Sciatic nerve (tissue), 2 donors: Measurements from ENCODE around the gene IL20RA. TPM values are rescaled to one million over a fixed set of nuclear protein-coding genes. Genes with fewer than 3 reads are reported as not detected.

ENCODE experiments used
- ATAC-seq: fragments of 200-7000 bp; cut with Tn5 transposase; one replicate; pipeline ENCODE4 v1.9.1; 2020; ENCODE audit warnings: mild to moderate bottlenecking, moderate library complexity
- DNase-seq: peaks from one replicate; pipeline ENCODE4 v3.0.0-alpha.2; 2020; ENCODE audit warnings: low spot score
- intact Hi-C: fragments of 100-400 bp; cut with DNase I; formaldehyde crosslinking; loops from one replicate; pipeline ENCODE4 v1.14.2; 2022
- total RNA-seq: library from RNA; stranded (reverse); fragmentation: NEBNext Ultra II Directional; extraction: Animal tissue kit (Norgen Biotek cat#: 25700); gene quantifications from one replicate; pipeline ENCODE4 v1.2.1, GENCODE V29; 2021
- donor health status: DM: no; HTN: no; CAD: no.
- donor health status: DM: no; HTN: no; CAD: no.

IL20RA gene
- total RNA-seq, 1 donor from 2014 or later = 3.3 TPM

DNA sequence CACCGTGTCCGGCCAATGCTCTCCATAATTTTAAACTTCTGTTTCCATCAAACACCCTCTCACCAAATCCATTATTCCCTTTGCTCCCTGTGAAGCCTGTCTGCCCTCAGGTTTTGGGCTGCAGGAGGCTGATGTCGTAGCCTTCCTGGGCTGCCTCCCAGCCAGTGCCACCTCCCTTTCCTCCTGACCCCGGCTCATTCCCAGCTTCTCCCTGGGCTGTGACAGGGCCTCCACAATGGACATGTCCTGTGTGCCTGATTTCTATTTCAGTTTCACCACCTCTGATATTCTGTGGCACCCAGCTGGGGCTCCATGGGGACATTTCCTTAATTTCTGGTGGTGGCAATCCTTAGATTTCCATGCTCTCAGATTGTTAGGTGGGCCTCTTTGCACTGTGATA lies 28.8 kb downstream of the IL20RA start:
- intact Hi-C loops = no loop called here
- ATAC-seq (no peak), DNase-seq (no peak)

- DNase-seq (no peak), ATAC-seq (peak; percentile 92)
- intact Hi-C loops = no loop called here
Observed at GRCh38 chr6:137013738-137014602, 30.8 kb downstream of the IL20RA start.

GRCh38 chr6:137013031-137013430 lies 31.7 kb downstream of the IL20RA start:
- intact Hi-C loops = no loop called here
- DNase-seq (no peak), ATAC-seq (no peak)

- no peak for ATAC-seq
- intact Hi-C loops = no loop called here
- no peak for DNase-seq
Observed at GRCh38 chr6:137011406-137011805, 33.4 kb downstream of the IL20RA start.

- DNase-seq (no peak), ATAC-seq (no peak)
- intact Hi-C loops = no loop called here
Observed at GRCh38 chr6:137010128-137010718, 34.5 kb downstream of the IL20RA start.

- no peak for DNase-seq
- ATAC-seq = no peak
- intact Hi-C loops = no loop called here
Observed at GRCh38 chr6:137008204-137008603, 36.6 kb downstream of the IL20RA start.

DNA sequence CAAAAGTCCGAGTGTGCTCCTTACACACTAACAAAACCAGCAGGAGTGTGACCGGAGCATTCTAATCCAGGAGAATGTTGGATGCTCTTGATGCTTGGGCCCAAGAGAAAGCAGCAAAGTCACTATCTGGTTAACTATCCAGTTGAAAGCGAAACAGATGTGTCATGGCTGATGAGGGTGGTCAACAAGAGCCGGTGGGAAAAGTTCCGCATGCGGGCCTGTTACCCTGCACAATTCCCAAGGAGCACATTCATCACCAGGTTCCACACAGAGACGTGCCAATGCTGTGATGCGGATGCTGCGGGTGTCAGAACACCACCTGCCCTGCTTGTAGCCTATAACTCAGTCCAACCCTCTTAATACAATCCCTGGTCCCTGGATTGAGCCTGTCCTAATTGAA lies 38.7 kb downstream of the IL20RA start:
- intact Hi-C loops = no loop called here
- ATAC-seq (no peak), DNase-seq (no peak)

- DNase-seq = no peak
- intact Hi-C loops = no loop called here
- no peak for ATAC-seq
Observed at GRCh38 chr6:137005073-137005472, 39.7 kb downstream of the IL20RA start.

GRCh38 chr6:137002505-137002904 lies 42.3 kb downstream of the IL20RA start:
- ATAC-seq = no peak
- intact Hi-C loops = no loop called here
- no peak for DNase-seq

- no peak for DNase-seq
- intact Hi-C loops = no loop called here
- no peak for ATAC-seq
Observed at GRCh38 chr6:137001977-137002302, 42.8 kb downstream of the IL20RA start.

DNA sequence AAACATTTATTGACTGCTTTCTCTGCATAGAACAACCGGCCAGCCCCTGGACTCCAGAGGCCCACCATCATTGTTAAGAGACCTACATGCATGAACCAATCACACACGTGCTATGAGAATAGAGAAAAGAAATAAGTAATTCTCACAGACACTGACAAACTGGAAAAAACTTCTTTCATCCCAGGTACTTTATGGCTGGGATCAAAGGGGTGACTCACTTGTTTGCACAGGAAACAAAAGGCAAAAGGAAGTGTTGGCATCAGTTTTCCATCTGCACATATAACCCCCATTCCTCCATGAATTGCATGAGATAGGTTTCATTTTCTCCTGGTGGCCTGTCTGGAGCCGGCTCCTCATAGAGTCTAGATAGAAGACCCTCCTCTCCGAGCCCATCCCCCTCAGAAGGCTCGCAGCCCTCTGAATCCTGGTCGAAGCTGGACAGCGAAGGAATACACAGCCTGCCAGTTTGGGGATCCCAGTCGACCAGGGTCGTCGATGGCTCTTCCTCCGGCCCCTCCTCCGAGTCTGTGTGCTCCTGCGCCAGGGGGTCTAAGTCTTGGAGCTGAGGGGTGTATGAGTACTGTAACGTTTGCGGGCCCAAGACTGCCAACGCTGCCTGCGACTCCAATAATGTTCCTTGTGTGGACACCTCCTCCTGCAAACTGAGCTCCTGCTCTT lies 43.3 kb downstream of the IL20RA start:
- DNase-seq = no peak

GRCh38 chr6:137000825-137001224 lies 43.9 kb downstream of the IL20RA start:
- no peak for ATAC-seq
- intact Hi-C loops = no loop called here
- DNase-seq = no peak

More for the DNA sequence above, 43.3 kb downstream of the IL20RA start:
- intact Hi-C loops = no loop called here
- no peak for ATAC-seq

GRCh38 chr6:136995521-136995920 lies 49.2 kb downstream of the IL20RA start:
- ATAC-seq = no peak
- intact Hi-C loops = no loop called here
- DNase-seq = no peak

DNA sequence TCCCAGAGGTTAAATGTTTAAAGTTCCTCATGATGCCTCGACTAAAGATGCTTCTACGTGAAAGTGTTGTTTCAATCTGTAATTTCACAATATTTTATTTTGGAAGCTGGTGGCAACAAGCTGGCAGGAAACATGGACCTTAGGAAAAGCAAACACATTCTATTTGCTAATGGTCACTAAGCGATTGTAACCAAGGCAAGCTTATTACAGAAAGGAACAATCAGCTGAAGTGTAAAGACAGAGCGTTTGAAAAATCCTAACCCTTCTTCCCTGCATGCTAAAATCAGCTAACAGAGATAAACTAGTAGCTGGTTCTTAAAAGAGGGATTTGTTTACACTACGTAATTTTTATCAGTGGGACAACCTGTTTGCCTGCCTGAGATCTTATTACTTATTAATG lies 50.0 kb downstream of the IL20RA start:
- DNase-seq (no peak), ATAC-seq (no peak)
- intact Hi-C loops = no loop called here

DNA sequence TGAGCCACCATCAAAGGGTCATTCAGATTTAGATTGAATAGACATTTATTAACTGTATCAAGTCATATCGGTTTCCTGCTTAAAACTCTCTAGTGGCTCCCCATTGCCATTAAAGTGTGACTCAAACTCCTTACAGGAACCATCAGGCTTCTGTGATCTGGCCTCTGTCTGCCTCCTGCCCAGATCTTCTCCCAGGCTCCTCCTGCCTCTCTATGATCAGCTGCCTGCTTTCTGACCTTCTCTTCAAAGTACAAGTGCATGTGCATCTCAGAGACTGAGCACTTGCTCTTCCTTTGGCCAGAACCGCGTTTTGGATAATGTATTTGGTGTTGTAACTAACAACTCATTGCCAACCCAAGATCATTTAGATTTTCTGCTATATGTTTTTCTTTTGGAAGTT lies 52.7 kb downstream of the IL20RA start:
- intact Hi-C loops = no loop called here
- ATAC-seq (no peak), DNase-seq (no peak)

DNA sequence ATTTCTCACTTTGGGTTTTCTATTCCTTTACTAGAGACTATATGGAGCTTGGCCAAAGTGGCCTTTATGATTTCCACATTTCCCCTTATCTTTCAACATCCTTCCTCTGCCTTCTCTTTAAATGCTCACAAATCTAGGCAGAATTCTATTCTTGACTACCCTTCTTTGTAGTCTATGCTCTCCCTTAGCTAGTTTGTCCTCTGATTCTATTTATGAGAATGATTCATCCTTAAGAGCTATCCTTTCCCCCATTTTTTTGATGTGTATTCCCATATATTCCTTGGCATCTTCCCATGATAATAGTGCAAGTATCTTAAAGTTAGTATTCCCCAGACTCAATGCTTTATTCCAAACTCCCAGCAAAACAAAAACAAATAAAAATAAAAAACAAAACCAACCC lies 53.1 kb downstream of the IL20RA start:
- DNase-seq = no peak
- intact Hi-C loops = no loop called here
- ATAC-seq = no peak

GRCh38 chr6:136990754-136991153 lies 54.0 kb downstream of the IL20RA start:
- intact Hi-C loops = no loop called here
- DNase-seq = no peak
- no peak for ATAC-seq

DNA sequence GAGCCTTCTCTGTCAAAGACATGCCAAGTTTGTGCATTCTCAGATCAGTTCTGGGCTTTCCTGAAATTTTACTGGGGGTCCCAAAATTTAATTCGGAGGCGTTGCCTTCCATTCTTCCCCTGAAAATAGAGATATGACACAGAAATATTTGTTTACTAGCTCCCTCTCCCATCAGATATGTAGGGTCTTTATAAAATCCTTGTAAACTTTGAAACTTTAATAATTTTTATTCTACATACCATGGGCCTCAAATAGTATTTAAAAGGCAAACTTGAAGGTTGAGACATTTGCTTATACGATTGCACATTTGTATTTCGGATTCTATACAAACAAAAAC lies 54.6 kb downstream of the IL20RA start:
- intact Hi-C loops = no loop called here
- DNase-seq (no peak), ATAC-seq (no peak)

- intact Hi-C loops = no loop called here
- ATAC-seq (peak; percentile 62), DNase-seq (no peak)
Observed at GRCh38 chr6:136989571-136990241, 55.1 kb downstream of the IL20RA start.

DNA sequence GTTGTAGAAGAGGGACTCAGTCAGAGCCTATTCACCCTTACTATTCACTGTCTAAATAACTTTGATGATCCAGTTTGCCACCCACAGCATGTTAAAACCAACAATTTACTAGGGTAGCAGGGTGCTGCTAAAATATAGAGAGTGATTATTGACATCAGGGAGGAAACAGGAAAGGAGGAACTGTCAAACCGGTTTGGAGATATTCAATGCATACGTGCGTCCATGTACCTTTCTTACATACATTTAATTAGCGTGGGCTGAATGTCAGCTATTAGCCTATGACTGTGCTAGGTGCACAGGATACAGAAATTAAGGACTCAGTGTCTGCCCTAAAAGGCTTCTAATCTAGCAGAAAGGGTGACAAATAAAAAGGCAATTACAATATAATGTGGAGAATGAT lies 57.2 kb downstream of the IL20RA start:
- intact Hi-C loops = no loop called here
- ATAC-seq (no peak), DNase-seq (no peak)
